OCI-LY1 (cell line): ENCODE data around the gene SMAD9.

Source experiments
- EZH2 ChIP-seq: fragments of 200-600 bp; sonication (generic), shearing (Covaris generic); IDR thresholded peaks from 2 replicates; pipeline ENCODE4 v1.8.0; 2017; ENCODE audit warnings: borderline replicate concordance, mixed run types, mild to moderate bottlenecking, antibody characterized with exemption, low read length, moderate library complexity, mixed read lengths
- TF ChIP-seq, protein P1 (sequence below): fragments of 200-600 bp; sonication (generic), shearing (Covaris generic); IDR thresholded peaks from 2 replicates; pipeline ENCODE4 v1.5.1; 2017; ENCODE audit warnings: mild to moderate bottlenecking, antibody characterized with exemption, low read length, moderate library complexity, mixed read lengths

DNA sequence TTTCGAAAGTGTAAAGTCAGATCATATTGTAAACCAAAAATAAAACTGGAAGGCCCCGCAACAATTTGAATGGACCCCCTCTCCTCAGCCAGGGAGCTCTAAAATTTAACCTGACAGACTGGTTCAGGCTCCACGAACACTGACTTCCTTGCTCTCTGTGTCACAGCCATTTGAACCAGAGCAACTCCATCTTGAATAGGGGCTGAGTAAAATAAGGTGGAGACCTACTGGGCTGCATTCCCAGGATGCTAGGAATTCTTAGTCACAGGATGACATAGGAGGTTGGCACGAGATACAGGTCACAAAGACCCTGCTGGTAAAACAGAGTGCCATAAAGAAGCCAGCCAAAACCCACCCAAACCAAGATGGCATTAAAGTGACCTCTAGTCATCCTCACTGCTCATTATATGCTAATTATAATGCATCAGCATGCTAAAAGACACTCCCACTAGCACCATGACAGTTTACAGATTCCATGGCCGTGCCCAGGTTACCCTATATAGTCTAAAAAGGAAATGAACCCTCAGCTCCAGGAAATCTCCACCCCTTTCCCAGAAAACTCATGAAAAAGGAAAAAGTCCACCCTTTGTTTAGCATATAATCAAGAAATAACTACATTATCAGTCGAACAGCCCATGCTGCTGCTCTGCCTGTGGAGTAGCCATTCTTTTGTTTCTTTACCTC is 57.9 kb downstream of the SMAD9 start:
- TF ChIP-seq, protein P1, sequence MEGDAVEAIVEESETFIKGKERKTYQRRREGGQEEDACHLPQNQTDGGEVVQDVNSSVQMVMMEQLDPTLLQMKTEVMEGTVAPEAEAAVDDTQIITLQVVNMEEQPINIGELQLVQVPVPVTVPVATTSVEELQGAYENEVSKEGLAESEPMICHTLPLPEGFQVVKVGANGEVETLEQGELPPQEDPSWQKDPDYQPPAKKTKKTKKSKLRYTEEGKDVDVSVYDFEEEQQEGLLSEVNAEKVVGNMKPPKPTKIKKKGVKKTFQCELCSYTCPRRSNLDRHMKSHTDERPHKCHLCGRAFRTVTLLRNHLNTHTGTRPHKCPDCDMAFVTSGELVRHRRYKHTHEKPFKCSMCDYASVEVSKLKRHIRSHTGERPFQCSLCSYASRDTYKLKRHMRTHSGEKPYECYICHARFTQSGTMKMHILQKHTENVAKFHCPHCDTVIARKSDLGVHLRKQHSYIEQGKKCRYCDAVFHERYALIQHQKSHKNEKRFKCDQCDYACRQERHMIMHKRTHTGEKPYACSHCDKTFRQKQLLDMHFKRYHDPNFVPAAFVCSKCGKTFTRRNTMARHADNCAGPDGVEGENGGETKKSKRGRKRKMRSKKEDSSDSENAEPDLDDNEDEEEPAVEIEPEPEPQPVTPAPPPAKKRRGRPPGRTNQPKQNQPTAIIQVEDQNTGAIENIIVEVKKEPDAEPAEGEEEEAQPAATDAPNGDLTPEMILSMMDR, result no peak
- TF ChIP-seq EZH2, result no peak
